OCI-LY7 (cell line): ENCODE data around the gene RTN4R. TPM values are rescaled to one million over a fixed set of nuclear protein-coding genes. Genes with fewer than 3 reads are reported as not detected.
"Not testable (repeated sequence)": the region's sequence is repeated elsewhere in the genome, so short reads cannot be mapped to it uniquely, and the experiment has no call there.

ENCODE experiments used
- BruUV-seq: library from RNA; stranded (reverse); fragments of 400-500 nt; replicated peaks from 2 replicates; lab custom pipeline; 2021; lab: Mats Ljungman, UMichigan
- CTCF ChIA-PET: fragments of 300-600 bp; sonication (Branson Sonifier 250); formaldehyde crosslinking; loops from one replicate; lab custom pipeline; 2022; ENCODE audit warnings: antibody characterized with exemption; ENCODE audit not compliant: unreplicated experiment; lab: Charles Lee
- POLR2A ChIA-PET: fragments of 300-600 bp; sonication (Branson Sonifier 250); formaldehyde crosslinking; loops from one replicate; lab custom pipeline; 2022; ENCODE audit warnings: antibody characterized with exemption; lab: Charles Lee
- DNase-seq: peaks from one replicate; pipeline ENCODE4 v3.0.0-alpha.2; 2015; ENCODE audit warnings: low spot score
- H2AFZ ChIP-seq: fragments of 200-600 bp; sonication (generic), shearing (Covaris generic); 2 replicates; pipeline ENCODE4 v1.6.1; 2014; ENCODE audit warnings: mild to moderate bottlenecking, antibody characterized with exemption, low read length, moderate library complexity
- H3K27ac ChIP-seq: fragments of 200-600 bp; sonication (generic); 2 replicates; pipeline ENCODE4 v1.5.1; 2014; ENCODE audit warnings: mixed run types, low read depth, mild to moderate bottlenecking, moderate library complexity, low read length, inconsistent platforms; ENCODE audit not compliant: poor library complexity, severe bottlenecking
- H3K36me3 ChIP-seq: fragments of 200-600 bp; sonication (generic); 2 replicates; pipeline ENCODE4 v1.6.1; 2014; ENCODE audit warnings: mild to moderate bottlenecking, antibody characterized with exemption, low read length, moderate library complexity, mixed read lengths; ENCODE audit not compliant: insufficient read depth
- H3K4me1 ChIP-seq: fragments of 200-600 bp; sonication (generic); 2 replicates; pipeline ENCODE4 v1.5.1; 2014; ENCODE audit warnings: mild to moderate bottlenecking, low read length; ENCODE audit not compliant: insufficient read depth, poor library complexity, severe bottlenecking
- H3K4me2 ChIP-seq: fragments of 200-600 bp; sonication (generic); 2 replicates; pipeline ENCODE4 v1.6.1; 2014; ENCODE audit warnings: mild to moderate bottlenecking, low read length
- H3K4me3 ChIP-seq: fragments of 200-600 bp; sonication (generic); 2 replicates; pipeline ENCODE4 v1.5.1; 2014; ENCODE audit warnings: mild to moderate bottlenecking, low read depth, low read length; ENCODE audit not compliant: poor library complexity, severe bottlenecking
- H3K79me2 ChIP-seq: fragments of 200-600 bp; sonication (generic); 2 replicates; pipeline ENCODE4 v1.6.1; 2016; ENCODE audit warnings: low read depth, mild to moderate bottlenecking, low read length, moderate library complexity, mixed read lengths; ENCODE audit not compliant: insufficient read depth
- H3K9me2 ChIP-seq: fragments of 200-600 bp; sonication (generic); 2 replicates; pipeline ENCODE4 v1.6.1; 2016; ENCODE audit warnings: mild to moderate bottlenecking, low read length, mixed read lengths; ENCODE audit not compliant: insufficient read depth
- H3K9me3 ChIP-seq: fragments of 200-600 bp; sonication (generic); 2 replicates; pipeline ENCODE4 v1.6.1; 2014; ENCODE audit warnings: mild to moderate bottlenecking, mixed run types, low read length, mixed read lengths
- H4K20me1 ChIP-seq: fragments of 200-600 bp; sonication (generic); 2 replicates; pipeline ENCODE4 v1.6.1; 2014; ENCODE audit warnings: mild to moderate bottlenecking, antibody characterized with exemption, low read length, moderate library complexity, mixed read lengths; ENCODE audit not compliant: insufficient read depth
- CTCF ChIP-seq: fragments of 200-600 bp; sonication (generic); conservative IDR thresholded peaks from 2 replicates; pipeline ENCODE4 v1.5.1; 2014; ENCODE audit warnings: mild to moderate bottlenecking, antibody characterized with exemption, low read length, moderate library complexity, mixed read lengths
- EZH2phosphoT487 ChIP-seq: fragments of 200-600 bp; sonication (generic); IDR thresholded peaks from 2 replicates; pipeline ENCODE4 v1.6.1; 2018; ENCODE audit warnings: low read depth, borderline replicate concordance, mild to moderate bottlenecking, mixed run types, antibody characterized with exemption, low read length, moderate library complexity, mixed read lengths
- intact Hi-C: fragments of 100-400 bp; cut with micrococcal nuclease; formaldehyde crosslinking; loops from one replicate; pipeline ENCODE4 v1.10.0; 2022; ENCODE audit not compliant: unreplicated experiment
- total RNA-seq, 2 experiments: library from RNA; depleted of rRNA in 1 of 2; stranded (reverse); fragments of >200 nt in 1 of 2; shearing (Covaris generic) in 1 of 2; gene quantifications; 2 replicates each; pipeline ENCODE4 v1.2.3, GENCODE V29; 2014 to 2022

The RTN4R gene
- total RNA-seq, 2 experiments from 2014 or later, result not detected

GRCh38 chr22:20283674-20284066 lies 15.6 kb upstream of the RTN4R start:
- no peaks in the 10 kb centered on the region for H3K9me2 ChIP-seq
- H3K4me3 ChIP-seq, result no peak overlapping the region
- H3K79me2 ChIP-seq, result no peaks in the 10 kb centered on the region
- no peak overlapping the region for H3K27ac ChIP-seq
- H3K36me3 ChIP-seq, result no peaks in the 10 kb centered on the region
- H2AFZ ChIP-seq, result no peak overlapping the region
- no peak for DNase-seq
- ChIA-PET CTCF (no interaction called here), POLR2A (no interaction called here)
- intact Hi-C loops, result no loop called here
- no TSS peak for BruUV-seq
- H3K4me1 ChIP-seq, result no peaks in the 10 kb centered on the region
- TF ChIP-seq CTCF (no peak), EZH2phosphoT487 (no peak)
- no peaks in the 10 kb centered on the region for H3K9me3 ChIP-seq
- H3K4me2 ChIP-seq, result no peak overlapping the region
- no peaks in the 10 kb centered on the region for H4K20me1 ChIP-seq

GRCh38 chr22:20282901-20283673 lies 15.0 kb upstream of the RTN4R start:
- Histone ChIP-seq H3K36me3 (no peaks in the 10 kb centered on the region), H3K4me2 (no peak overlapping the region), H3K9me2 (no peaks in the 10 kb centered on the region), H2AFZ (no peak overlapping the region), H3K4me1 (no peaks in the 10 kb centered on the region), H3K27ac (no peak overlapping the region), H3K4me3 (no peak overlapping the region), H3K79me2 (no peaks in the 10 kb centered on the region), H3K9me3 (no peaks in the 10 kb centered on the region), H4K20me1 (no peaks in the 10 kb centered on the region)
- ChIA-PET POLR2A (no interaction called here), CTCF (no interaction called here)
- no peak for DNase-seq
- intact Hi-C loops, result no loop called here
- BruUV-seq, result no TSS peak
- no peak for TF ChIP-seq EZH2phosphoT487
- TF ChIP-seq CTCF, result no peak

- Histone ChIP-seq H3K27ac (no peak overlapping the region), H3K9me3 (no peaks in the 10 kb centered on the region), H3K4me1 (no peaks in the 10 kb centered on the region), H3K9me2 (no peaks in the 10 kb centered on the region), H3K79me2 (no peaks in the 10 kb centered on the region), H2AFZ (no peak overlapping the region), H3K4me3 (no peak overlapping the region), H3K4me2 (no peak overlapping the region), H3K36me3 (no peaks in the 10 kb centered on the region), H4K20me1 (no peaks in the 10 kb centered on the region)
- ChIA-PET POLR2A (no interaction called here), CTCF (no interaction called here)
- intact Hi-C loops, result no loop called here
- TF ChIP-seq EZH2phosphoT487 (no peak), CTCF (no peak)
- no peak for DNase-seq
- BruUV-seq, result no TSS peak
These were observed 13.8 kb upstream of the RTN4R start for GRCh38 chr22:20281891-20282290.

- CTCF ChIA-PET, H2AFZ ChIP-seq, intact Hi-C loops, POLR2A ChIA-PET, H3K36me3 ChIP-seq, H3K4me1 ChIP-seq, H3K4me2 ChIP-seq, H3K9me3 ChIP-seq, H4K20me1 ChIP-seq, H3K27ac ChIP-seq, DNase-seq, H3K9me2 ChIP-seq, H3K4me3 ChIP-seq, H3K79me2 ChIP-seq, BruUV-seq: not testable (repeated sequence)
These were observed 13.4 kb upstream of the RTN4R start for GRCh38 chr22:20281473-20281872.
